ENCODE data around the gene SFTPD.
"Not testable (repeated sequence)": the region's sequence is repeated elsewhere in the genome, so short reads cannot be mapped to it uniquely, and the experiment has no call there.

DNA sequence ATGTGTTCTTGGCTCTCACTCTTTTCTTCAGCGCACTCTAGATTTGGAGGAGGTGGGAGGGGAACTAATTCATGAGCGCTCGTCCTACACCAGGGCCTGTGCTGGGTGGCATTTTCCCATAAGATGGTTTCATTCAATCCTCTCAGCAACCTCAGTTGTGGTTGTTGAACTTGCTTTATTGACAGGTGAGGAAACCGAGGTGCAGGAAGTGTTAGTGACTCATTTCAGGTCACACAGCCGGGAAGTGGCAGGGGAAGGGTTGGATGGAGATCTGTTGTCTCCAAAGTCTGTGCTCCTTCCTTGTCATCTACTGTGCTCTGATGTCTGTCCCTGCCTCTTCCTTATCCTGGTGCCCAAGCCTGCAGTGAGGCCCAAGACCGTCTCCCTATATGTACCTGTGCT lies 26.9 kb downstream of the SFTPD start:
- not testable (repeated sequence) for TF ChIP-seq POLR2A (IDR thresholded peaks at IDR 0.05)
- TF ChIP-seq, protein P1, sequence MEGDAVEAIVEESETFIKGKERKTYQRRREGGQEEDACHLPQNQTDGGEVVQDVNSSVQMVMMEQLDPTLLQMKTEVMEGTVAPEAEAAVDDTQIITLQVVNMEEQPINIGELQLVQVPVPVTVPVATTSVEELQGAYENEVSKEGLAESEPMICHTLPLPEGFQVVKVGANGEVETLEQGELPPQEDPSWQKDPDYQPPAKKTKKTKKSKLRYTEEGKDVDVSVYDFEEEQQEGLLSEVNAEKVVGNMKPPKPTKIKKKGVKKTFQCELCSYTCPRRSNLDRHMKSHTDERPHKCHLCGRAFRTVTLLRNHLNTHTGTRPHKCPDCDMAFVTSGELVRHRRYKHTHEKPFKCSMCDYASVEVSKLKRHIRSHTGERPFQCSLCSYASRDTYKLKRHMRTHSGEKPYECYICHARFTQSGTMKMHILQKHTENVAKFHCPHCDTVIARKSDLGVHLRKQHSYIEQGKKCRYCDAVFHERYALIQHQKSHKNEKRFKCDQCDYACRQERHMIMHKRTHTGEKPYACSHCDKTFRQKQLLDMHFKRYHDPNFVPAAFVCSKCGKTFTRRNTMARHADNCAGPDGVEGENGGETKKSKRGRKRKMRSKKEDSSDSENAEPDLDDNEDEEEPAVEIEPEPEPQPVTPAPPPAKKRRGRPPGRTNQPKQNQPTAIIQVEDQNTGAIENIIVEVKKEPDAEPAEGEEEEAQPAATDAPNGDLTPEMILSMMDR (IDR thresholded peaks at IDR 0.05): not testable (repeated sequence)
